HL-60/S4 (cell line): ENCODE measurements around the gene LSAMP.
"Not testable (repeated sequence)": the region's sequence is repeated elsewhere in the genome, so short reads cannot be mapped to it uniquely, and the experiment has no call there.

Source experiments
- in situ Hi-C: fragments of 300-500 bp; cut with MboI; formaldehyde crosslinking; loops from 2 replicates; pipeline ENCODE4 v1.14.3; 2022; ENCODE audit warnings: low sequenced_read_pairs

The LSAMP gene

GRCh38 chr3:115783938-115784738, 661.1 kb downstream of the LSAMP start:
- in situ Hi-C loops = no loop called here

- in situ Hi-C loops = not testable (repeated sequence)
These were observed 661.9 kb downstream of the LSAMP start for GRCh38 chr3:115783426-115783825.

GRCh38 chr3:115779011-115779410, 666.3 kb downstream of the LSAMP start:
- in situ Hi-C loops = no loop called here

GRCh38 chr3:115772951-115773350, 672.3 kb downstream of the LSAMP start:
- in situ Hi-C loops = no loop called here

- in situ Hi-C loops = no loop called here
These were observed 676.6 kb downstream of the LSAMP start for GRCh38 chr3:115768661-115769060.

- in situ Hi-C loops = no loop called here
These were observed 678.5 kb downstream of the LSAMP start for GRCh38 chr3:115766587-115767482.

- in situ Hi-C loops = no loop called here
These were observed 683.4 kb downstream of the LSAMP start for GRCh38 chr3:115761927-115762305.

GRCh38 chr3:115760716-115761115, 684.6 kb downstream of the LSAMP start:
- in situ Hi-C loops = no loop called here

- in situ Hi-C loops = no loop called here
These were observed 687.1 kb downstream of the LSAMP start for GRCh38 chr3:115758076-115758763.

- in situ Hi-C loops = not testable (repeated sequence)
These were observed 692.3 kb downstream of the LSAMP start for GRCh38 chr3:115752978-115753377.
